NCI-H748 (cell line): ENCODE measurements around the gene C17orf50.

Experiments
- DNase-seq: peaks from one replicate; lab custom pipeline; 2025; ENCODE audit not compliant: unreplicated experiment; lab: John Stamatoyannopoulos, UW

Gene C17orf50

DNA sequence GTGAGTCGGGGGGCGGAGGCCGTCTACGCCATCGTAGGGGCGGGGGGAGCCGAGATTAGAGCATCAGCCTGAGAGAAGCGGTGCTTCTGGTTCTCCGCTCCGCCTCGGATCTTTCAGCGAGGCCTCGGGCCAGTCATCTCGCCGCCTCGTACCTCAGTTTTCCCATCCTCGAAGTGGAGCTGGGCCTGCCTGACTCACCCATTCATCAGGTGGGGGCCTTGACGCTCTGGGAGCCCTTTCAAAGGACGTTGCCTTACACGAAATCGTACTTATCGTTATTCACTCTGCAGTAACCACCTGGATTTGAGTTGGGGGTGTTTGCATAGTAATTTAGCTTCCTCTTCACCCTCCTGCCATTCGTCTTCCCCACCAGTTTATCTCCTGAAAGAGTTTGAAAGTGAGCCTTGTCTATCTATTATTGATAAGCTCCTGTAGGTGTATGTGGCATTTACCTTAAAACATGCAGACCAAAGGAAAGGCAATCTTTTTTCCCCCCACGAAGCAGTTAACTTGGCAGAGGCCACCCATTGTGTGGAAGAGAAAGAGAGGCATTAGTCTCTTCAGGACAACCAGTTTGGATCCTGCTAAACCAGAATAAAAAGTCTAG, 49.3 kb downstream of the C17orf50 start:
- peak; percentile 44 for DNase-seq

GRCh38 chr17:35811759-35812158, 51.1 kb downstream of the C17orf50 start:
- DNase-seq: no peak

DNA sequence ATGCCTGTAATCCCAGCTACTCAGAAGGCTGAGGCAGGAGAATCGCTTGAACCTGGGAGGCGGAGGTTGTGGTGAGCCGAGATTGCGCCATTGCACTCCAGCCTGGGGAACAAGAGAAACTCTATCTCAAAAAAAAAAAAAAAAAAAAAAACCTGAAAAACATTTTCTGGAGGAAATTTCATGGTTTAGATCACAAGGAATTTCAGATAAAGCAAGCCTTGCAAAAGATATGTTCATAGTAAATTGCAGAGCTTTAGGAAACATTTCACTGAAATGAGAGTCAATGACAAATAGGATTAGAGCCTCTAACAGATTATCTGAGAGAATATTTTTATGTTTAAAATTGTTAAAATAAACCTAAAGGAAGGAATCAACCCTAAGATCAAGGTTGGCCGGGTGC, 51.8 kb downstream of the C17orf50 start:
- no peak for DNase-seq
